ENCODE results near the gene BICDL1. TPM values are rescaled to one million over a fixed set of nuclear protein-coding genes. Genes with fewer than 3 reads are reported as not detected.

BICDL1 gene
- total RNA-seq, 1 donor from 2014 or later, result 56.4 TPM

- H3K36me3 Mint-ChIP-seq (ENCODE audit: unreplicated experiment), result peaks cover 3% of the 10 kb centered on the region
- no peak for TF ChIP-seq CTCF (IDR thresholded peaks at IDR 0.05; ENCODE audit: partially characterized antibody, unreplicated experiment)
- DNase-seq, result no peak
- H3K9me3 Mint-ChIP-seq (ENCODE audit: unreplicated experiment), result no peaks in the 10 kb centered on the region
- H3K4me3 Mint-ChIP-seq (ENCODE audit: unreplicated experiment), result no peak overlapping the region
- no peak overlapping the region for H3K27ac Mint-ChIP-seq (ENCODE audit: unreplicated experiment)
- H3K27me3 Mint-ChIP-seq (ENCODE audit: unreplicated experiment), result peaks cover 3% of the 10 kb centered on the region
- no peaks in the 10 kb centered on the region for H3K4me1 Mint-ChIP-seq (ENCODE audit: low read depth, unreplicated experiment)
These were observed 137.0 kb downstream of the BICDL1 start for GRCh38 chr12:120125792-120126634.

- DNase-seq, result no peak
- H3K9me3 Mint-ChIP-seq (ENCODE audit: unreplicated experiment), result no peaks in the 10 kb centered on the region
- no peaks in the 10 kb centered on the region for H3K4me1 Mint-ChIP-seq (ENCODE audit: low read depth, unreplicated experiment)
- TF ChIP-seq CTCF (IDR thresholded peaks at IDR 0.05; ENCODE audit: partially characterized antibody, unreplicated experiment), result no peak
- no peak overlapping the region for H3K4me3 Mint-ChIP-seq (ENCODE audit: unreplicated experiment)
- H3K27ac Mint-ChIP-seq (ENCODE audit: unreplicated experiment), result no peak overlapping the region
- peaks cover 3% of the 10 kb centered on the region for H3K36me3 Mint-ChIP-seq (ENCODE audit: unreplicated experiment)
- H3K27me3 Mint-ChIP-seq (ENCODE audit: unreplicated experiment), result peaks cover 3% of the 10 kb centered on the region
These were observed 137.6 kb downstream of the BICDL1 start for GRCh38 chr12:120126635-120127005.

GRCh38 chr12:120130011-120130410, 141.0 kb downstream of the BICDL1 start:
- Mint-ChIP-seq H3K4me3 (ENCODE audit: unreplicated experiment) (no peak overlapping the region), H3K9me3 (ENCODE audit: unreplicated experiment) (no peaks in the 10 kb centered on the region), H3K27me3 (ENCODE audit: unreplicated experiment) (peaks cover 3% of the 10 kb centered on the region), H3K4me1 (ENCODE audit: low read depth, unreplicated experiment) (no peaks in the 10 kb centered on the region), H3K36me3 (ENCODE audit: unreplicated experiment) (peaks cover 3% of the 10 kb centered on the region), H3K27ac (ENCODE audit: unreplicated experiment) (no peak overlapping the region)
- TF ChIP-seq CTCF (IDR thresholded peaks at IDR 0.05; ENCODE audit: partially characterized antibody, unreplicated experiment), result no peak
- DNase-seq, result no peak

- DNase-seq, result no peak
- peaks cover 3% of the 10 kb centered on the region for H3K36me3 Mint-ChIP-seq (ENCODE audit: unreplicated experiment)
- no peaks in the 10 kb centered on the region for H3K4me1 Mint-ChIP-seq (ENCODE audit: low read depth, unreplicated experiment)
- H3K27ac Mint-ChIP-seq (ENCODE audit: unreplicated experiment), result no peak overlapping the region
- H3K9me3 Mint-ChIP-seq (ENCODE audit: unreplicated experiment), result no peaks in the 10 kb centered on the region
- H3K4me3 Mint-ChIP-seq (ENCODE audit: unreplicated experiment), result no peak overlapping the region
- H3K27me3 Mint-ChIP-seq (ENCODE audit: unreplicated experiment), result peaks cover 3% of the 10 kb centered on the region
- TF ChIP-seq CTCF (IDR thresholded peaks at IDR 0.05; ENCODE audit: partially characterized antibody, unreplicated experiment), result no peak
These were observed 142.1 kb downstream of the BICDL1 start for GRCh38 chr12:120131116-120131515.

GRCh38 chr12:120132054-120132836, 143.2 kb downstream of the BICDL1 start:
- Mint-ChIP-seq H3K4me1 (ENCODE audit: low read depth, unreplicated experiment) (no peaks in the 10 kb centered on the region), H3K4me3 (ENCODE audit: unreplicated experiment) (no peak overlapping the region), H3K9me3 (ENCODE audit: unreplicated experiment) (no peaks in the 10 kb centered on the region), H3K27me3 (ENCODE audit: unreplicated experiment) (no peaks in the 10 kb centered on the region), H3K36me3 (ENCODE audit: unreplicated experiment) (peaks cover 3% of the 10 kb centered on the region), H3K27ac (ENCODE audit: unreplicated experiment) (no peak overlapping the region)
- TF ChIP-seq CTCF (IDR thresholded peaks at IDR 0.05; ENCODE audit: partially characterized antibody, unreplicated experiment), result no peak
- no peak for DNase-seq

Measured in glutamatergic neuron (in vitro differentiated cells).